Keratinocyte (primary cell): ENCODE measurements around the gene ALB.

Experiments used
- CTCF ChIP-seq, 3 experiments: IDR thresholded peaks in 1 of 3; conservative IDR thresholded peaks in 1 of 3; optimal IDR thresholded peaks in 1 of 3; 2 replicates in 2 of 3; 3 replicates in 1 of 3; pipeline versions ENCODE3 to v1.5.1; 2011; ENCODE audit warnings: low read length in 3 of 3, mild to moderate bottlenecking in 3 of 3, moderate library complexity in 2 of 3, control low read depth in 1 of 3, inconsistent platforms in 1 of 3; ENCODE audit not compliant: insufficient read depth in 2 of 3; ENCODE audit errors: extremely low read depth in 1 of 3
- EZH2 ChIP-seq: IDR thresholded peaks from one replicate; pipeline ENCODE4 v1.6.1; 2012; ENCODE audit warnings: inconsistent platforms, mild to moderate bottlenecking, low read length, moderate library complexity

- TF ChIP-seq EZH2 (no peak), CTCF (optimal IDR thresholded peaks at IDR 0.05 in 1 of 3, IDR thresholded peaks at IDR 0.05 in 1 of 3, conservative IDR thresholded peaks at IDR 0.05 in 1 of 3; ENCODE audit: extremely low read depth in 1 of 3, insufficient read depth in 2 of 3, low read length in 3 of 3) (no peak)
These were observed 29.1 kb downstream of the ALB start for GRCh38 chr4:73433140-73433539.
